ENCODE results near the gene B3GALT5.

Gene B3GALT5

GRCh38 chr21:39674801-39675200 lies 62.1 kb downstream of the B3GALT5 start:
- DNase-seq (ENCODE audit: low spot score), result no peak
- Histone ChIP-seq H3K9me3 (ENCODE audit: severe bottlenecking) (no peaks in the 10 kb centered on the region), H3K27ac (ENCODE audit: poor library complexity, severe bottlenecking) (no peak overlapping the region), H3K36me3 (ENCODE audit: low read depth) (no peaks in the 10 kb centered on the region), H3K4me1 (ENCODE audit: insufficient read depth, poor library complexity, severe bottlenecking) (peaks cover 16% of the 10 kb centered on the region), H3K27me3 (ENCODE audit: insufficient read depth, poor library complexity, severe bottlenecking) (no peaks in the 10 kb centered on the region), H3K4me3 (ENCODE audit: severe bottlenecking) (no peak overlapping the region)
- ATAC-seq (ENCODE audit: low read depth), result no peak
- TF ChIP-seq CTCF (IDR thresholded peaks at IDR 0.05; ENCODE audit: poor library complexity, severe bottlenecking), result no peak

DNA sequence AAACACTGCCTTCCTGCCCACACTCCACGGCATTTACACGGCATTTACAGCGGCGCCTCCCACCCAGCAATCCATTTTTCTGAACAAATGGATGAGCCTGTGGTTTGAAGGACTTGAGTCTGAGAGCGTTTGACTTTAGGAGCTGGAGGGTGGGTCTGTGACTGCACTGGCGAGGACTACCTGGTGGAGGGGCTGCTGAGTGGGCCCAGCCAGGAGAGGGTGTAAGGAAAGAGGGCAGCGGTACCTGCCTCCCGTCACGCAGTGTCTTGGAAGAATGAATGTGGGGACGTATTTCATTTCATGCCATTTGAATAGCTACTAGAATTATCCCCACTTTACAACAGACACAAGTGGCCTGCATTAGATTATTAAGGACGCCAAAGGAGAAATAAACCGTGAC lies 62.9 kb downstream of the B3GALT5 start:
- peaks cover 16% of the 10 kb centered on the region for H3K4me1 ChIP-seq (ENCODE audit: insufficient read depth, poor library complexity, severe bottlenecking)
- peak overlapping the region; percentile 85 for H3K27ac ChIP-seq (ENCODE audit: poor library complexity, severe bottlenecking)
- DNase-seq (ENCODE audit: low spot score) (no peak), ATAC-seq (ENCODE audit: low read depth) (no peak)
- no peaks in the 10 kb centered on the region for H3K9me3 ChIP-seq (ENCODE audit: severe bottlenecking)
- H3K4me3 ChIP-seq (ENCODE audit: severe bottlenecking), result no peak overlapping the region
- TF ChIP-seq CTCF (IDR thresholded peaks at IDR 0.05; ENCODE audit: poor library complexity, severe bottlenecking), result no peak
- H3K36me3 ChIP-seq (ENCODE audit: low read depth), result no peaks in the 10 kb centered on the region
- H3K27me3 ChIP-seq (ENCODE audit: insufficient read depth, poor library complexity, severe bottlenecking), result no peaks in the 10 kb centered on the region

- no peak for DNase-seq (ENCODE audit: low spot score)
- peak; percentile 90 for ATAC-seq (ENCODE audit: low read depth)
These were observed 63.4 kb downstream of the B3GALT5 start for GRCh38 chr21:39675993-39676661.

DNA sequence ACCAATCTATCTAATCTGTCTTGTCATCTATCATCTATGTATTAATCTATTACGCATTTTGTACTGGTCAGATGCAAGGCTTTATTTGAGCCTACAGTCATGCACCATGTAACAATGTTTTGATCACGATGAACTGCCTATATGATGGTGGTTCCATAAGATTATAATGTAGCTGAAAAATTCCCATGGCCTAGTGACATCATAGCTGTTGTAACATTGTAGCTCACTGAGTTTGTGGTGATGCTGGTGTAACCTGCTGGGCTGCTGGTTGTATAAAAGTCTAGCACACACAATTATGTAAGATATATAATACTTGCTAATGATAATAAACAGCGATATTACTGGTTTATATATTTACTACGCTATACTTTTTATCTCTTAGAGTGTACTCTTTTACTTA lies 67.5 kb downstream of the B3GALT5 start:
- no peak overlapping the region for H3K4me3 ChIP-seq (ENCODE audit: severe bottlenecking)
- no peak for TF ChIP-seq CTCF (IDR thresholded peaks at IDR 0.05; ENCODE audit: poor library complexity, severe bottlenecking)
- H3K36me3 ChIP-seq (ENCODE audit: low read depth), result no peaks in the 10 kb centered on the region
- ATAC-seq (ENCODE audit: low read depth) (no peak), DNase-seq (ENCODE audit: low spot score) (no peak)
- H3K4me1 ChIP-seq (ENCODE audit: insufficient read depth, poor library complexity, severe bottlenecking), result peaks cover 24% of the 10 kb centered on the region
- peaks cover 3% of the 10 kb centered on the region for H3K9me3 ChIP-seq (ENCODE audit: severe bottlenecking)
- no peaks in the 10 kb centered on the region for H3K27me3 ChIP-seq (ENCODE audit: insufficient read depth, poor library complexity, severe bottlenecking)
- no peak overlapping the region for H3K27ac ChIP-seq (ENCODE audit: poor library complexity, severe bottlenecking)

More at GRCh38 chr21:39675993-39676661, 63.4 kb downstream of the B3GALT5 start:
- Histone ChIP-seq H3K27ac (ENCODE audit: poor library complexity, severe bottlenecking) (peak overlapping the region; percentile 85), H3K9me3 (ENCODE audit: severe bottlenecking) (no peaks in the 10 kb centered on the region), H3K4me1 (ENCODE audit: insufficient read depth, poor library complexity, severe bottlenecking) (peaks cover 17% of the 10 kb centered on the region), H3K4me3 (ENCODE audit: severe bottlenecking) (no peak overlapping the region), H3K27me3 (ENCODE audit: insufficient read depth, poor library complexity, severe bottlenecking) (no peaks in the 10 kb centered on the region), H3K36me3 (ENCODE audit: low read depth) (no peaks in the 10 kb centered on the region)
- no peak for TF ChIP-seq CTCF (IDR thresholded peaks at IDR 0.05; ENCODE audit: poor library complexity, severe bottlenecking)

GRCh38 chr21:39681257-39681656 lies 68.5 kb downstream of the B3GALT5 start:
- no peak for TF ChIP-seq CTCF (IDR thresholded peaks at IDR 0.05; ENCODE audit: poor library complexity, severe bottlenecking)
- H3K4me1 ChIP-seq (ENCODE audit: insufficient read depth, poor library complexity, severe bottlenecking), result peaks cover 19% of the 10 kb centered on the region
- ATAC-seq (ENCODE audit: low read depth), result peak; percentile 30; the same call in 1 of the 3 replicates
- peaks cover 3% of the 10 kb centered on the region for H3K9me3 ChIP-seq (ENCODE audit: severe bottlenecking)
- H3K4me3 ChIP-seq (ENCODE audit: severe bottlenecking), result no peak overlapping the region
- H3K27me3 ChIP-seq (ENCODE audit: insufficient read depth, poor library complexity, severe bottlenecking), result no peaks in the 10 kb centered on the region
- no peaks in the 10 kb centered on the region for H3K36me3 ChIP-seq (ENCODE audit: low read depth)
- DNase-seq (ENCODE audit: low spot score), result no peak
- peak overlapping the region; percentile 63 for H3K27ac ChIP-seq (ENCODE audit: poor library complexity, severe bottlenecking)
